ENCODE measurements around the gene ANGPTL8. TPM values are rescaled to one million over a fixed set of nuclear protein-coding genes. Genes with fewer than 3 reads are reported as not detected.

The ANGPTL8 gene
- total and polyA plus RNA-seq, 2 donors: 0.16 TPM; not detected in 1

GRCh38 chr19:11196406-11197287, 42.8 kb upstream of the ANGPTL8 start:
- no peak overlapping the region for H3K27ac ChIP-seq (ENCODE audit: low read depth in 1 of 2, low read length in 1 of 2)
- H3K4me3 ChIP-seq (ENCODE audit: low read length in 2 of 2): peak overlapping the region; percentile 47 to 79
- peaks cover 0 to 8% of the 10 kb centered on the region in 2 donors for H3K36me3 ChIP-seq (ENCODE audit: control insufficient read depth in 2 of 2, insufficient read depth in 2 of 2, low read length in 1 of 2)
- peaks cover 4 to 30% of the 10 kb centered on the region in 2 donors for H3K27me3 ChIP-seq (ENCODE audit: control insufficient read depth in 2 of 2, insufficient read depth in 1 of 2, low read length in 1 of 2)
- peaks cover 10 to 24% of the 10 kb centered on the region in 2 donors for H3K4me1 ChIP-seq (ENCODE audit: control insufficient read depth in 2 of 2, insufficient read depth in 2 of 2, low read length in 2 of 2)
- H3K9me3 ChIP-seq (ENCODE audit: control insufficient read depth in 2 of 2, insufficient read depth in 1 of 2, low read length in 1 of 2): peaks cover 0 to 6% of the 10 kb centered on the region in 2 donors
- 18% methylated on average over 47 of the region's 47 CpGs for WGBS
- no peak for DNase-seq (ENCODE audit: low read depth in 6 of 9, low spot score in 9 of 9)

- Histone ChIP-seq H3K27ac (ENCODE audit: low read depth in 1 of 2, low read length in 1 of 2) (no peak within 1 kb of the TSS), H3K27me3 (ENCODE audit: control insufficient read depth in 2 of 2, insufficient read depth in 1 of 2, low read length in 1 of 2) (peaks cover 4 to 30% of the 10 kb centered on the region in 2 donors), H3K36me3 (ENCODE audit: control insufficient read depth in 2 of 2, insufficient read depth in 2 of 2, low read length in 1 of 2) (peaks cover 0 to 8% of the 10 kb centered on the region in 2 donors), H3K4me3 (ENCODE audit: low read length in 2 of 2) (peak within 1 kb of the TSS; percentile 47 to 79), H3K9me3 (ENCODE audit: control insufficient read depth in 2 of 2, insufficient read depth in 1 of 2, low read length in 1 of 2) (peaks cover 0 to 6% of the 10 kb centered on the region in 2 donors), H3K4me1 (ENCODE audit: control insufficient read depth in 2 of 2, insufficient read depth in 2 of 2, low read length in 2 of 2) (peaks cover 10 to 24% of the 10 kb centered on the region in 2 donors)
- DNase-seq (ENCODE audit: low read depth in 6 of 9, low spot score in 9 of 9): peak in 7 of 9 donors; percentile 59 to 83 (median 65)
- 3% methylated on average over 78 of the region's 78 CpGs for WGBS
Observed at GRCh38 chr19:11197291-11198174, 41.9 kb upstream of the ANGPTL8 start, which contains the start of gene KANK2. TSS of gene KANK2 (minus strand) at chr19:11197545. CDS start at chr19:11194511, 3,034 bp downstream.

GRCh38 chr19:11198175-11198534, 41.3 kb upstream of the ANGPTL8 start:
- Histone ChIP-seq H3K36me3 (ENCODE audit: control insufficient read depth in 2 of 2, insufficient read depth in 2 of 2, low read length in 1 of 2) (peaks cover 0 to 3% of the 10 kb centered on the region in 2 donors), H3K27me3 (ENCODE audit: control insufficient read depth in 2 of 2, insufficient read depth in 1 of 2, low read length in 1 of 2) (peaks cover 4 to 30% of the 10 kb centered on the region in 2 donors), H3K4me3 (ENCODE audit: low read length in 2 of 2) (peak overlapping the region; percentile 43 to 79), H3K4me1 (ENCODE audit: control insufficient read depth in 2 of 2, insufficient read depth in 2 of 2, low read length in 2 of 2) (peaks cover 10 to 27% of the 10 kb centered on the region in 2 donors), H3K9me3 (ENCODE audit: control insufficient read depth in 2 of 2, insufficient read depth in 1 of 2, low read length in 1 of 2) (peaks cover 0 to 6% of the 10 kb centered on the region in 2 donors), H3K27ac (ENCODE audit: low read depth in 1 of 2, low read length in 1 of 2) (no peak overlapping the region)
- WGBS: 79% methylated on average over 7 of the region's 7 CpGs
- DNase-seq (ENCODE audit: low read depth in 6 of 9, low spot score in 9 of 9): no peak

GRCh38 chr19:11198769-11199424, 40.5 kb upstream of the ANGPTL8 start:
- H3K4me1 ChIP-seq (ENCODE audit: control insufficient read depth in 2 of 2, insufficient read depth in 2 of 2, low read length in 2 of 2): peaks cover 10 to 27% of the 10 kb centered on the region in 2 donors

GRCh38 chr19:11199517-11199916, 39.9 kb upstream of the ANGPTL8 start:
- peaks cover 4 to 30% of the 10 kb centered on the region in 2 donors for H3K27me3 ChIP-seq (ENCODE audit: control insufficient read depth in 2 of 2, insufficient read depth in 1 of 2, low read length in 1 of 2)
- peaks cover 0 to 6% of the 10 kb centered on the region in 2 donors for H3K9me3 ChIP-seq (ENCODE audit: control insufficient read depth in 2 of 2, insufficient read depth in 1 of 2, low read length in 1 of 2)
- no peak for DNase-seq (ENCODE audit: low read depth in 6 of 9, low spot score in 9 of 9)
- no peak overlapping the region for H3K27ac ChIP-seq (ENCODE audit: low read depth in 1 of 2, low read length in 1 of 2)
- peaks cover 10 to 26% of the 10 kb centered on the region in 2 donors for H3K4me1 ChIP-seq (ENCODE audit: control insufficient read depth in 2 of 2, insufficient read depth in 2 of 2, low read length in 2 of 2)
- 73% methylated on average over 5 of the region's 5 CpGs for WGBS
- no peak overlapping the region for H3K4me3 ChIP-seq (ENCODE audit: low read length in 2 of 2)
- H3K36me3 ChIP-seq (ENCODE audit: control insufficient read depth in 2 of 2, insufficient read depth in 2 of 2, low read length in 1 of 2): no peaks in the 10 kb centered on the region

More at GRCh38 chr19:11198769-11199424, 40.5 kb upstream of the ANGPTL8 start:
- Histone ChIP-seq H3K27me3 (ENCODE audit: control insufficient read depth in 2 of 2, insufficient read depth in 1 of 2, low read length in 1 of 2) (peaks cover 4 to 30% of the 10 kb centered on the region in 2 donors), H3K36me3 (ENCODE audit: control insufficient read depth in 2 of 2, insufficient read depth in 2 of 2, low read length in 1 of 2) (no peaks in the 10 kb centered on the region), H3K27ac (ENCODE audit: low read depth in 1 of 2, low read length in 1 of 2) (no peak overlapping the region), H3K4me3 (ENCODE audit: low read length in 2 of 2) (no peak overlapping the region), H3K9me3 (ENCODE audit: control insufficient read depth in 2 of 2, insufficient read depth in 1 of 2, low read length in 1 of 2) (peaks cover 0 to 6% of the 10 kb centered on the region in 2 donors)
- 91% methylated on average over 7 of the region's 7 CpGs for WGBS
- DNase-seq (ENCODE audit: low read depth in 6 of 9, low spot score in 9 of 9): no peak

- H3K27me3 ChIP-seq (ENCODE audit: control insufficient read depth in 2 of 2, insufficient read depth in 1 of 2, low read length in 1 of 2): peaks cover 4 to 28% of the 10 kb centered on the region in 2 donors
- H3K4me3 ChIP-seq (ENCODE audit: low read length in 2 of 2): no peak overlapping the region
- H3K27ac ChIP-seq (ENCODE audit: low read depth in 1 of 2, low read length in 1 of 2): no peak overlapping the region
- no peaks in the 10 kb centered on the region for H3K36me3 ChIP-seq (ENCODE audit: control insufficient read depth in 2 of 2, insufficient read depth in 2 of 2, low read length in 1 of 2)
- DNase-seq (ENCODE audit: low read depth in 6 of 9, low spot score in 9 of 9): no peak
- WGBS: 95% methylated on average over 15 of the region's 15 CpGs
- H3K9me3 ChIP-seq (ENCODE audit: control insufficient read depth in 2 of 2, insufficient read depth in 1 of 2, low read length in 1 of 2): peaks cover 0 to 6% of the 10 kb centered on the region in 2 donors
- peaks cover 6 to 21% of the 10 kb centered on the region in 2 donors for H3K4me1 ChIP-seq (ENCODE audit: control insufficient read depth in 2 of 2, insufficient read depth in 2 of 2, low read length in 2 of 2)
Observed at GRCh38 chr19:11200015-11200574, 39.3 kb upstream of the ANGPTL8 start.

GRCh38 chr19:11200931-11201330, 38.5 kb upstream of the ANGPTL8 start:
- peaks cover 4 to 21% of the 10 kb centered on the region in 2 donors for H3K27me3 ChIP-seq (ENCODE audit: control insufficient read depth in 2 of 2, insufficient read depth in 1 of 2, low read length in 1 of 2)
- H3K9me3 ChIP-seq (ENCODE audit: control insufficient read depth in 2 of 2, insufficient read depth in 1 of 2, low read length in 1 of 2): peaks cover 0 to 6% of the 10 kb centered on the region in 2 donors
- 99% methylated on average over 9 of the region's 9 CpGs for WGBS
- H3K4me3 ChIP-seq (ENCODE audit: low read length in 2 of 2): no peak overlapping the region
- H3K27ac ChIP-seq (ENCODE audit: low read depth in 1 of 2, low read length in 1 of 2): no peak overlapping the region
- DNase-seq (ENCODE audit: low read depth in 6 of 9, low spot score in 9 of 9): no peak
- H3K36me3 ChIP-seq (ENCODE audit: control insufficient read depth in 2 of 2, insufficient read depth in 2 of 2, low read length in 1 of 2): no peaks in the 10 kb centered on the region
- H3K4me1 ChIP-seq (ENCODE audit: control insufficient read depth in 2 of 2, insufficient read depth in 2 of 2, low read length in 2 of 2): peaks cover 3 to 17% of the 10 kb centered on the region in 2 donors

GRCh38 chr19:11201791-11202190, 37.6 kb upstream of the ANGPTL8 start:
- 91% methylated on average over 24 of the region's 24 CpGs for WGBS
- DNase-seq (ENCODE audit: low read depth in 6 of 9, low spot score in 9 of 9): no peak
- Histone ChIP-seq H3K36me3 (ENCODE audit: control insufficient read depth in 2 of 2, insufficient read depth in 2 of 2, low read length in 1 of 2) (no peaks in the 10 kb centered on the region), H3K27ac (ENCODE audit: low read depth in 1 of 2, low read length in 1 of 2) (peak overlapping the region; percentile 53 to 61), H3K4me3 (ENCODE audit: low read length in 2 of 2) (no peak overlapping the region), H3K9me3 (ENCODE audit: control insufficient read depth in 2 of 2, insufficient read depth in 1 of 2, low read length in 1 of 2) (no peaks in the 10 kb centered on the region), H3K27me3 (ENCODE audit: control insufficient read depth in 2 of 2, insufficient read depth in 1 of 2, low read length in 1 of 2) (peaks cover 3 to 13% of the 10 kb centered on the region in 2 donors), H3K4me1 (ENCODE audit: control insufficient read depth in 2 of 2, insufficient read depth in 2 of 2, low read length in 2 of 2) (peaks cover 3 to 13% of the 10 kb centered on the region in 2 donors)

All from thymus (tissue), 11 donors.